AG09309 (cell line): ENCODE measurements around the gene NPPC.

Experiments
- DNase-seq: peaks from one replicate; pipeline ENCODE4 v3.0.0-alpha.2; 2010; ENCODE audit warnings: low read depth
- H3K4me3 ChIP-seq: 2 replicates; pipeline ENCODE4 v1.5.1; 2011; ENCODE audit warnings: mild to moderate bottlenecking, low read depth, low read length, moderate library complexity; ENCODE audit not compliant: control insufficient read depth
- CTCF ChIP-seq: IDR thresholded peaks from 2 replicates; pipeline ENCODE4 v1.5.1; 2011; ENCODE audit warnings: mild to moderate bottlenecking, low read depth, low read length, inconsistent platforms; ENCODE audit not compliant: insufficient read depth, control insufficient read depth; ENCODE audit errors: missing control alignments

Gene NPPC

GRCh38 chr2:231935815-231936214, 9.6 kb upstream of the NPPC start:
- DNase-seq: no peak
- TF ChIP-seq CTCF: no peak
- H3K4me3 ChIP-seq: no peak overlapping the region

GRCh38 chr2:231935207-231935524, 9.0 kb upstream of the NPPC start:
- TF ChIP-seq CTCF: no peak
- no peak overlapping the region for H3K4me3 ChIP-seq
- no peak for DNase-seq

GRCh38 chr2:231934441-231935206, 8.4 kb upstream of the NPPC start:
- no peak overlapping the region for H3K4me3 ChIP-seq
- no peak for TF ChIP-seq CTCF
- no peak for DNase-seq

GRCh38 chr2:231933916-231934401, 7.8 kb upstream of the NPPC start:
- DNase-seq: no peak
- no peak for TF ChIP-seq CTCF
- no peak overlapping the region for H3K4me3 ChIP-seq

- DNase-seq: no peak
- H3K4me3 ChIP-seq: no peak overlapping the region
- no peak for TF ChIP-seq CTCF
These were observed 7.1 kb upstream of the NPPC start for GRCh38 chr2:231932985-231933915.

GRCh38 chr2:231932711-231932970, 6.4 kb upstream of the NPPC start:
- no peak overlapping the region for H3K4me3 ChIP-seq
- no peak for TF ChIP-seq CTCF
- no peak for DNase-seq
